Endothelial cell of umbilical vein (primary cell): Measurements from ENCODE around the gene PTCD3. TPM values are rescaled to one million over a fixed set of nuclear protein-coding genes. Genes with fewer than 3 reads are reported as not detected.

Experiments
- BruUV-seq: library from RNA; stranded (reverse); fragments of 400-500 nt; replicated peaks from 2 replicates; lab custom pipeline; 2021; lab: Mats Ljungman, UMichigan
- CTCF ChIA-PET: fragments of 300-600, 350-600 bp; sonication (Branson Sonifier 250); formaldehyde crosslinking; loops from one replicate; lab custom pipeline; 2021; ENCODE audit warnings: antibody characterized with exemption, inconsistent platforms; lab: Charles Lee
- POLR2A ChIA-PET: fragments of 300-600, 350-600 bp; sonication (Branson Sonifier 250); formaldehyde crosslinking; loops from one replicate; lab custom pipeline; 2021; ENCODE audit warnings: antibody characterized with exemption, inconsistent platforms; lab: Charles Lee
- DNase-seq: peaks from one replicate; pipeline ENCODE4 v3.0.0-alpha.2; 2011; ENCODE audit warnings: low read depth, low spot score
- FAIRE-seq: peaks from 2 replicates; lab custom pipeline; 2011; peaks lifted over from hg19 to GRCh38; lab: Jason Lieb, UNC
- H2AFZ ChIP-seq: 2 replicates; pipeline ENCODE4 v1.6.0; 2012; ENCODE audit warnings: low read depth, low read length, control low read depth, inconsistent platforms
- H3K27ac ChIP-seq: 2 replicates; pipeline ENCODE4 v1.5.1; 2011; ENCODE audit warnings: low read depth, mild to moderate bottlenecking, control low read depth, low read length, moderate library complexity; ENCODE audit not compliant: insufficient read depth
- H3K27me3 ChIP-seq, 2 experiments: 2 replicates each; pipeline versions ENCODE4 v1.6.0 to v1.6.1; 2011; ENCODE audit warnings: low read length in 2 of 2, mixed read lengths in 1 of 2; ENCODE audit not compliant: control insufficient read depth in 2 of 2, insufficient read depth in 2 of 2
- H3K36me3 ChIP-seq, 2 experiments: 2 replicates in 1 of 2; 3 replicates in 1 of 2; pipeline ENCODE4 v1.5.1; 2011; ENCODE audit warnings: low read length in 2 of 2, mild to moderate bottlenecking in 1 of 2, moderate library complexity in 1 of 2; ENCODE audit not compliant: control insufficient read depth in 2 of 2, insufficient read depth in 2 of 2; ENCODE audit errors: extremely low read depth in 1 of 2
- H3K4me1 ChIP-seq: 3 replicates; pipeline ENCODE4 v1.5.1; 2011; ENCODE audit warnings: mild to moderate bottlenecking, low read length; ENCODE audit not compliant: control insufficient read depth, insufficient read depth; ENCODE audit errors: extremely low read depth
- H3K4me2 ChIP-seq: 2 replicates; pipeline ENCODE4 v1.6.1; 2011; ENCODE audit warnings: low read length, control low read depth, mixed read lengths; ENCODE audit not compliant: insufficient read depth
- H3K4me3 ChIP-seq, 3 experiments: fragments of 200-600 bp in 1 of 3; sonication (generic), shearing (Covaris generic) in 1 of 3; replicated peaks in 1 of 3; 2 replicates each; pipeline ENCODE4 v1.5.1; 2011 to 2016; ENCODE audit warnings: control low read depth in 3 of 3, low read length in 3 of 3, mild to moderate bottlenecking in 2 of 3, inconsistent platforms in 1 of 3, low read depth in 1 of 3, moderate library complexity in 1 of 3; ENCODE audit not compliant: insufficient read depth in 1 of 3
- H3K79me2 ChIP-seq: 2 replicates; pipeline ENCODE4 v1.6.0; 2012; ENCODE audit warnings: low read length, inconsistent platforms; ENCODE audit not compliant: control insufficient read depth, insufficient read depth
- H3K9ac ChIP-seq: replicated peaks from 2 replicates; pipeline ENCODE3; 2011; ENCODE audit warnings: low read length, control low read depth; ENCODE audit not compliant: insufficient read depth; ENCODE audit errors: extremely low read depth
- H3K9me1 ChIP-seq: replicated peaks from 3 replicates; pipeline ENCODE4 v1.6.0; 2011; ENCODE audit warnings: mild to moderate bottlenecking, low read length; ENCODE audit not compliant: control insufficient read depth, insufficient read depth; ENCODE audit errors: extremely low read depth
- H3K9me3 ChIP-seq: replicated peaks from 2 replicates; pipeline ENCODE4 v1.5.1; 2012; ENCODE audit warnings: low read length, inconsistent platforms; ENCODE audit not compliant: control insufficient read depth, insufficient read depth
- H4K20me1 ChIP-seq: replicated peaks from 2 replicates; pipeline ENCODE3; 2011; ENCODE audit warnings: mild to moderate bottlenecking, low read length; ENCODE audit not compliant: control insufficient read depth, insufficient read depth; ENCODE audit errors: extremely low read depth
- CTCF ChIP-seq, 2 donors: IDR thresholded peaks; 1 replicate in 1 of 2; 2 replicates in 1 of 2; pipeline ENCODE4 v1.5.1; 2011; ENCODE audit warnings: low read length in 2 of 2, mild to moderate bottlenecking in 2 of 2, moderate library complexity in 2 of 2, control low read depth in 1 of 2, inconsistent platforms in 1 of 2, low read depth in 1 of 2; ENCODE audit not compliant: insufficient read depth in 1 of 2; ENCODE audit errors: extremely low read depth in 1 of 2
- MYC ChIP-seq: IDR thresholded peaks from one replicate; pipeline ENCODE4 v1.6.1; 2011; ENCODE audit warnings: mild to moderate bottlenecking, low read depth, low read length
- dilution Hi-C: fragments of 300-500 bp; cut with MboI; formaldehyde crosslinking; loops from one replicate; pipeline ENCODE4 v1.15.0; 2019; ENCODE audit warnings: low sequenced_read_pairs; ENCODE audit not compliant: extremely low pct_ligation_motif_present
- intact Hi-C: fragments of 100-400 bp; cut with micrococcal nuclease; formaldehyde crosslinking; loops from one replicate; pipeline ENCODE4 v1.10.0; 2022
- polyA plus RNA-seq, 4 experiments: library from polyadenylated mRNA; depleted of rRNA in 3 of 4; stranded (reverse) in 3 of 4; unstranded in 1 of 4; fragments of >200 nt; gene quantifications; 2 replicates each; pipeline versions ENCODE4 v1.2.1 to v1.2.3, GENCODE V29; 2011 to 2012; ENCODE audit warnings: missing spikeins in 1 of 4
- total RNA-seq: library from RNA; stranded (reverse); gene quantifications from 2 replicates; pipeline ENCODE4 v1.2.3, GENCODE V29; 2021

PTCD3 gene
- total and polyA plus RNA-seq, 2 donors (not counting 3 experiments of a cell fraction or from before 2014, with no cell fraction given) = 30.4 to 96.0 TPM

DNA sequence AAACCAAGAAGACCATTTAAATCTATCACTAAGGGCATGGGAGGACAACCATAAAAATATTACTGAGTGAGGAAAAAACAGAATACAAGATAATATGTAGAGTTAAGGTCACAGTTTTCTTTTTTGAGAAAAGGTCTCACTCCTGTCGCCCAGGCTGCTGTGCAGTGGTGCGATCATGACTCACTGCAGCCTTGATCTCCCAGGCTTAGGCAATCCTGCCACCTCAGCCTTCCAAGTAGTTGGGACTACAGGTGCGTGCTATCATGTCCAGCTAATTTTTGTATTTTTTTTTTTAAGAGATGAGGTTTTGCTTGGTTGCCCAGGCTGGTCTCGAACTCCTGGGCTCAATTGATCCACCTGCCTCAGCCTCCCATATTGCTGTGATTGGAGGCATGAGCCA, 24.3 kb upstream of the PTCD3 start:
- Histone ChIP-seq H3K4me2 (no peak overlapping the region), H3K27me3 (no peaks in the 10 kb centered on the region), H3K9me1 (no peaks in the 10 kb centered on the region), H3K4me3 (no peak overlapping the region), H3K4me1 (peaks cover 3% of the 10 kb centered on the region), H3K79me2 (no peaks in the 10 kb centered on the region), H3K27ac (no peak overlapping the region), H4K20me1 (no peaks in the 10 kb centered on the region), H3K36me3 (peaks cover 20 to 26% of the 10 kb centered on the region in 2 experiments), H3K9me3 (no peaks in the 10 kb centered on the region), H3K9ac (no peak overlapping the region), H2AFZ (no peak overlapping the region)
- no peak for TF ChIP-seq MYC
- intact Hi-C loops (no loop called here), dilution Hi-C loops (no loop called here)
- POLR2A ChIA-PET = no interaction called here
- CTCF ChIA-PET = interaction anchor here (12.4 kb wide), 1 partner anchor 252 kb away, joined by 541 read pairs; no protein-coding TSS in a partner anchor
- no TSS peak for BruUV-seq
- DNase-seq = no peak
- FAIRE-seq = no peak

- Histone ChIP-seq H3K4me3 (no peak overlapping the region), H3K79me2 (no peaks in the 10 kb centered on the region), H3K36me3 (peaks cover 13 to 22% of the 10 kb centered on the region in 2 experiments), H3K27ac (no peak overlapping the region), H3K4me1 (peaks cover 3% of the 10 kb centered on the region), H3K9me1 (no peaks in the 10 kb centered on the region), H3K9ac (no peak overlapping the region), H2AFZ (no peak overlapping the region), H3K4me2 (no peak overlapping the region), H3K9me3 (no peaks in the 10 kb centered on the region), H3K27me3 (no peaks in the 10 kb centered on the region), H4K20me1 (no peaks in the 10 kb centered on the region)
- ChIA-PET CTCF (interaction anchor here (1.0 to 12.4 kb wide), 3 partner anchors 253 to 358 kb away, joined by 3 to 541 read pairs (median 4); no protein-coding TSS in a partner anchor), POLR2A (no interaction called here)
- intact Hi-C loops (no loop called here), dilution Hi-C loops (no loop called here)
- DNase-seq (no peak), FAIRE-seq (no peak)
- no TSS peak for BruUV-seq
- no peak for TF ChIP-seq CTCF (IDR thresholded peaks at IDR 0.05; ENCODE audit: extremely low read depth in 1 of 2, insufficient read depth in 1 of 2, low read depth in 1 of 2, low read length in 2 of 2)
Observed at GRCh38 chr2:86082756-86083155, 23.3 kb upstream of the PTCD3 start.
